Fibroblast of lung (primary cell): ENCODE measurements around the gene CHMP4A. TPM values are rescaled to one million over a fixed set of nuclear protein-coding genes. Genes with fewer than 3 reads are reported as not detected.
"Not testable (repeated sequence)": the region's sequence is repeated elsewhere in the genome, so short reads cannot be mapped to it uniquely, and the experiment has no call there.

Experiments used
- DNase-seq, 2 donors: peaks; one replicate each; pipeline versions ENCODE4 v3.0.0 to v3.0.0-alpha.2; 2010; ENCODE audit warnings: low read depth in 2 of 2
- H2AFZ ChIP-seq: 2 replicates; pipeline ENCODE4 v1.5.1; 2012; ENCODE audit warnings: low read length, control low read depth, inconsistent platforms
- H3K27ac ChIP-seq: 2 replicates; pipeline ENCODE4 v1.5.1; 2011; ENCODE audit warnings: low read length, control low read depth; ENCODE audit not compliant: insufficient read depth
- H3K27me3 ChIP-seq: 2 replicates; pipeline ENCODE4 v1.5.1; 2011; ENCODE audit warnings: mild to moderate bottlenecking, low read length; ENCODE audit not compliant: control insufficient read depth, insufficient read depth
- H3K36me3 ChIP-seq: 2 replicates; pipeline ENCODE4 v1.5.1; 2011; ENCODE audit warnings: low read length; ENCODE audit not compliant: control insufficient read depth, insufficient read depth
- H3K4me1 ChIP-seq: 2 replicates; pipeline ENCODE4 v1.5.1; 2011; ENCODE audit warnings: low read length; ENCODE audit not compliant: control insufficient read depth, insufficient read depth; ENCODE audit errors: extremely low read depth
- H3K4me2 ChIP-seq: 2 replicates; pipeline ENCODE4 v1.5.1; 2011; ENCODE audit warnings: low read length, control low read depth; ENCODE audit not compliant: insufficient read depth; ENCODE audit errors: extremely low read depth
- H3K4me3 ChIP-seq, 4 experiments: fragments of 200-600 bp in 1 of 4; sonication (generic) in 1 of 4; replicated peaks in 1 of 4; 2 replicates each; pipeline ENCODE4 v1.5.1; 2011 to 2016; ENCODE audit warnings: low read length in 4 of 4, low read depth in 3 of 4, mild to moderate bottlenecking in 3 of 4, control low read depth in 2 of 4, inconsistent platforms in 1 of 4, mixed read lengths in 1 of 4; ENCODE audit not compliant: insufficient read depth in 1 of 4; ENCODE audit errors: control extremely low read depth in 1 of 4
- H3K79me2 ChIP-seq: 2 replicates; pipeline ENCODE4 v1.5.1; 2012; ENCODE audit warnings: mild to moderate bottlenecking, low read length, inconsistent platforms; ENCODE audit not compliant: control insufficient read depth, insufficient read depth
- H3K9ac ChIP-seq: 2 replicates; pipeline ENCODE4 v1.5.1; 2011; ENCODE audit warnings: mild to moderate bottlenecking, low read length, control low read depth; ENCODE audit not compliant: insufficient read depth
- H3K9me3 ChIP-seq: 2 replicates; pipeline ENCODE4 v1.5.1; 2012; ENCODE audit warnings: low read depth, low read length; ENCODE audit not compliant: control insufficient read depth, insufficient read depth
- H4K20me1 ChIP-seq: 2 replicates; pipeline ENCODE4 v1.5.1; 2011; ENCODE audit warnings: low read length; ENCODE audit not compliant: control insufficient read depth, insufficient read depth; ENCODE audit errors: extremely low read depth
- EZH2 ChIP-seq: IDR thresholded peaks from 2 replicates; pipeline ENCODE4 v1.5.1; 2012; ENCODE audit warnings: low read length, control low read depth, mild to moderate bottlenecking; ENCODE audit errors: missing control alignments
- polyA plus RNA-seq, 2 donors: library from polyadenylated mRNA; depleted of rRNA in 1 of 2; stranded (reverse) in 1 of 2; unstranded in 1 of 2; fragments of >200 nt; gene quantifications; 2 replicates each; pipeline ENCODE4 v1.2.1, GENCODE V29; 2011 to 2012; ENCODE audit warnings: missing spikeins in 1 of 2
- total RNA-seq: library from RNA; depleted of rRNA; stranded (reverse); fragments of >200 nt; gene quantifications from 2 replicates; pipeline ENCODE4 v1.2.1, GENCODE V29; 2014
- TF ChIP-seq, protein P1 (sequence below), 2 donors: IDR thresholded peaks in 1 of 2; conservative IDR thresholded peaks in 1 of 2; 1 replicate in 1 of 2; 2 replicates in 1 of 2; pipeline ENCODE4 v1.5.1; 2011 to 2012; ENCODE audit warnings: low read length in 2 of 2, control low read depth in 1 of 2, inconsistent platforms in 1 of 2, low read depth in 1 of 2, mild to moderate bottlenecking in 1 of 2

The CHMP4A gene
- total and polyA plus RNA-seq, 2 donors (not counting 1 experiment from before 2014, with no cell fraction given): 22.1 to 96.8 TPM

- H3K4me2 ChIP-seq: no peak overlapping the region
- no peaks in the 10 kb centered on the region for H3K4me1 ChIP-seq
- H3K9ac ChIP-seq: no peak overlapping the region
- H3K27me3 ChIP-seq: no peaks in the 10 kb centered on the region
- no peak overlapping the region for H2AFZ ChIP-seq
- DNase-seq: no peak
- TF ChIP-seq, protein P1, sequence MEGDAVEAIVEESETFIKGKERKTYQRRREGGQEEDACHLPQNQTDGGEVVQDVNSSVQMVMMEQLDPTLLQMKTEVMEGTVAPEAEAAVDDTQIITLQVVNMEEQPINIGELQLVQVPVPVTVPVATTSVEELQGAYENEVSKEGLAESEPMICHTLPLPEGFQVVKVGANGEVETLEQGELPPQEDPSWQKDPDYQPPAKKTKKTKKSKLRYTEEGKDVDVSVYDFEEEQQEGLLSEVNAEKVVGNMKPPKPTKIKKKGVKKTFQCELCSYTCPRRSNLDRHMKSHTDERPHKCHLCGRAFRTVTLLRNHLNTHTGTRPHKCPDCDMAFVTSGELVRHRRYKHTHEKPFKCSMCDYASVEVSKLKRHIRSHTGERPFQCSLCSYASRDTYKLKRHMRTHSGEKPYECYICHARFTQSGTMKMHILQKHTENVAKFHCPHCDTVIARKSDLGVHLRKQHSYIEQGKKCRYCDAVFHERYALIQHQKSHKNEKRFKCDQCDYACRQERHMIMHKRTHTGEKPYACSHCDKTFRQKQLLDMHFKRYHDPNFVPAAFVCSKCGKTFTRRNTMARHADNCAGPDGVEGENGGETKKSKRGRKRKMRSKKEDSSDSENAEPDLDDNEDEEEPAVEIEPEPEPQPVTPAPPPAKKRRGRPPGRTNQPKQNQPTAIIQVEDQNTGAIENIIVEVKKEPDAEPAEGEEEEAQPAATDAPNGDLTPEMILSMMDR (conservative IDR thresholded peaks at IDR 0.05 in 1 of 2, IDR thresholded peaks at IDR 0.05 in 1 of 2; ENCODE audit: low read depth in 1 of 2, low read length in 2 of 2): no peak
- TF ChIP-seq EZH2: no peak
- H3K36me3 ChIP-seq: peaks cover 13% of the 10 kb centered on the region
- H3K27ac ChIP-seq: no peak overlapping the region
- no peak overlapping the region for H3K4me3 ChIP-seq
- no peaks in the 10 kb centered on the region for H4K20me1 ChIP-seq
- no peaks in the 10 kb centered on the region for H3K79me2 ChIP-seq
- H3K9me3 ChIP-seq: no peaks in the 10 kb centered on the region
These were observed 8.8 kb downstream of the CHMP4A start for GRCh38 chr14:24204163-24205146.

DNA sequence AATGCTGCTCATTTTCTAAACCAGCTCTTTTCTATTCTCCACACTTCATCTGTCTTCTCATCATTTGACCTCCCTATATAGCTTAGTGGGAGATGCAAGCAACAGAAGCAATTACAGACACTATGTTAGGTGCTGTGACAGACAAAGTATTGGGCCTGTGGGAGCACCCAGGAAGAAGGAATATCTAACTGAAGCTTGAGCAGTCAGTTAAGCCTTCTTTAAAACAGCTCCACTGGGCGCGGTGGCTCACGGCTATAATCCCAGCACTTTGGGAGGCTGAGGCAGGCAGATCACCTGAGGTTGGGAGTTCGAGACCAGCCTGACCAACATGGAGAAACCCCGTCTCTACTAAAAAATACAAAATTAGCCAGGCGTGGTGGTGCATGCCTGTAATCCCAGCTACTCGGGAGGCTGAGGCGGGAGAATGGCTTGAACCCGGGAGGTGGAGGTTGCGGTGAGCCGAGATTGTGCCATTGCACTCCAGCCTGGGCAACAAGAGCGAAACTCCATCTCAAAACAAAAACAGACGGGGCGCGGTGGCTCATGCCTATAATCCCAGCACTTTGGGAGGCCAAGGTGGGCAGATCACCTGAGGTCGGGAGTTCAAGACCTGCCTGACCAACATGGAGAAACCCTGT is 9.9 kb downstream of the CHMP4A start:
- H3K4me3 ChIP-seq, H3K9me3 ChIP-seq, H3K9ac ChIP-seq, H3K27ac ChIP-seq, H2AFZ ChIP-seq, H3K4me1 ChIP-seq, H3K27me3 ChIP-seq, H3K4me2 ChIP-seq, H4K20me1 ChIP-seq, DNase-seq, H3K79me2 ChIP-seq: not testable (repeated sequence)
- peaks cover 13% of the 10 kb centered on the region for H3K36me3 ChIP-seq

GRCh38 chr14:24202538-24202937 is 10.8 kb downstream of the CHMP4A start:
- H3K9me3 ChIP-seq, H3K79me2 ChIP-seq, H3K4me3 ChIP-seq, H4K20me1 ChIP-seq, H3K4me2 ChIP-seq, H3K27me3 ChIP-seq, H2AFZ ChIP-seq, DNase-seq, H3K4me1 ChIP-seq, H3K27ac ChIP-seq, H3K9ac ChIP-seq: not testable (repeated sequence)
- peaks cover 10% of the 10 kb centered on the region for H3K36me3 ChIP-seq
